NCI-H2171 treated with DMSO at 0.1 percent for 48 hours (cell line): ENCODE data around the gene MLYCD.

Experiments
- DNase-seq: peaks from one replicate; lab custom pipeline; 2025; lab: John Stamatoyannopoulos, UW

MLYCD gene

GRCh38 chr16:83970430-83970815, 71.5 kb downstream of the MLYCD start:
- no peak for DNase-seq

DNA sequence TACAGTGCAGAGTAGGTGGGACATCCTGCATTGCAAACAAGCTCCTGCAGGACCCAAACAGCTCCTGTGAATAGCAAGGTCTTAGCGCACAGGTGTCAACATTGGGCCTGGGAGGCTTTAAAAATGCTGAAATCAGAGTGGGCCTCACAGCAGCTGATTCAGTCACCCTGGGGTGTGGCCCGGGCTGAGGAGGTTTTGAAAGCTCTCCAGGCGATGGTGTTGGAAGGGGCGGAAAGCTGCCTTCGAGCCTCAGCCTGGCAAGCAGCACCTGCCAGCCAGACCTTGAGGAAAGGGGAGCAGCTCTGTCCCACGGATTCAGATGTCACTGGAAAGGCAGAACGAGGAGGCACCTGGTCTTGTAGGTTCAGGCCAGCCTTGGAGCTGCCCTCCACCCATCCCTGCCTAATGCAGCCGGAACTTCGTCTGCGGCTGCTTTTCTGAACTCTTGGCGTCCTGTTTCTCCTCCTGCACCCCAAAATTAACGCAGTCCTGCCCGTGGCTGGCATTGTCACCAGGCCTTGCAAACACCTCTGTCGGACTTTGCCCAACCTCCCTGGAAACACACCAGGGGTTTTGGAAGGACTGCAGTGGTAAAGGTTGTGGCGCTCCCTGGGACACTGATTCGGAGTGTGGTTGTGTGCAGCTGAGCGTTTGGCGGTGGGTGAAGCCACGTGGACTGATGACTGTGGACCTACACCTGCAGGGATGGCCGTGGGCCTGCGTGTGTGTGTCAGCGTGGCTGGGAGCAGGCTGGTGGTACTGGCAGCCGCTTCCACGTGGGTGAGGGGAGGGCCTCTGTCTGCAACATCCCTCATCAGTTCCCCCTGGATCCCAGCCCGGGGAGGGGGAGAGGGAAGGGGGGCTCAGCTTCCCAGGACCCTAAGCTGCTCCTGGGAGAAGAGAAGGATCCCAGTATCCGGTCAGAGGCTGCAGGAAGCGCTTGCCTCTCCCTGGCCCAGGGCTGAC, 72.5 kb downstream of the MLYCD start:
- no peak for DNase-seq

DNA sequence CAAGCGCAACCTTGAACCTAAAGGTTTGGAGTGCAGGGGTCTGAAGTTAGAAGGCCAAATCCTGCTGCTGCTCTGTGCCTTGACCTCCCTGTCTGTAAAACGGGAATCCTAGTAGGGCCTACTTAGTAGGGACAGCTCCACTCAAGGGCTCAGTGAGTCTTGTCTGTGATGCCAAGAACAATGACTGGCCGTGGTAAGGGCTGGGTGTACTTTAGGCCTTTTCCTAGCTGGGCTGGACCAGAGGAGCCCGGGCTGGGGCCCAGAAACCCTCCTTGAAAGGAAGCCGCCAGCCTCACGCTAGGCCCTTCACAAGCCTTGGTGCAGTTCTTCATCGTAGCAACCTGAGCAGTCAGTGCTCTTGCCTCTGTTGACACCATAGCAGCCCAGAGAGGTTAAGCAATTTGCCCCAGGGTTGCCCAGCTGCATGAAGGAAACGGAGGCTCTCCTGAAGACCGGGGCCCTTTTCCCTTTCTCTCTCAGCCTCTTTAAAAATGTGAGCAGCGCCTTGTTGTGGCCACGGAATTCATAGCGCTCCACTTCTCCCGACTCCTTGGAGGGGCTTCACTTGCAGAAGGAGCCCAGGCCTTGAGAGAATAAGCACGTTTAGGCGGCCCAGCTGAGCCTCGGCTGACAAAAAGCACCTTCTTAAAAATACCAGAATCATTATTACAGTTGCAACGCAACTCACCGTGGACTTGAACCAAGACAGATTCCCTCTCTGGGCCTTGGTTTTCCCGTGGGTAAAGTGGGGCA, 73.5 kb downstream of the MLYCD start:
- DNase-seq = no peak

DNA sequence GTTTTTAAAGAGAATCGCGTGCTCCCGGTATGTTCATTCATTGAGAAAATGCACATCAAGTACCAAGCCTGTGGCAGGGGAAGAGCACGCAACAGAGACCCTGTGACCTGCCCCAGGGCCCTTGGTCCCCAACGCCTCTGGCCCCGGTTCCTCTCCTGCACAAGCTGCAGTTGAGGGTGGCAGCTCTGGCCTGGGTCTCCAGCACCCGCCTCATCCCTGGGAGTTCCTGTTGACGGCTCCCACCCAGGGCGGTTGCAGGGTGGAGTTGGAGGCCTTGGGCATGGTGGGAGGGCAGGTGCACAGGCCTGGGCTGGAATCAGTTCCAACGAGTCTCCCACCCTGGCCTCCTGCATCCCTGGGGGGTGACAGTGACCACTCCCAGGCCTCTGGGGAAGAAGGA, 74.2 kb downstream of the MLYCD start:
- DNase-seq = no peak

- no peak for DNase-seq
These were observed 74.9 kb downstream of the MLYCD start for GRCh38 chr16:83973581-83974385.

- DNase-seq = peak; percentile 52
These were observed 75.6 kb downstream of the MLYCD start for GRCh38 chr16:83974475-83974874.

- DNase-seq = no peak
These were observed 76.8 kb downstream of the MLYCD start for GRCh38 chr16:83975590-83976260.
